ENCODE data around the gene MYCBP2.

DNA sequence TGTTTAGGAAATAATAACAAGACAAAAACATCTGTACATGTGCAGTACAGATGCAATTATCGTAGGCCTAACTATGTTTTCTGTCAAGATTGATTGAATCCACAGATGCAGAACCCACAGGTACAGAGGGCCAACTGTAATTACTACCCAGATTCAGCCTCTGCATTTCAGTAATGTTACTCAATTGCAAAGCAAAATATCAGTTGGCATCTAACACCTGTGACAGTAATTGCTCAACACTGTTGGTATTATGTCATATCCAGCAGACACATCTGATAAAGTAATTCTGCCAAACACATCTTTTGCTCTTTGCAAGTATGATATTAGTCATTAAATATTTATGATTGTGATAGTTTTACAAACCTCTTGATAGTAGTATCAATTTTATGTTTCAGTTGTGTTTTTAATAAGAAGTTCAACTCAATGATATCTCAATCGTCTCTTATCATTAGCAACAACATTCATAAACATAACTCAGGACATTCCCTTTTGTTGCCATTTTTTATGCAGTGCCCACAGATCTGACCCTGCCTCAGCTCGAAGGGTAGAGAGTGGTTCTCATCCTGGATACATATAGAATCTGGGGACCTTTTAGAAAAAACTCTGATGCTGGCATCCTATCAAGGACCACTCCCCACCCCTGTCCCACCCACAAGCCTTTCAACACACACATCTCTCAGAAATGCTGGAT lies 104.7 kb downstream of the MYCBP2 start:
- TF ChIP-seq EP300 (IDR thresholded peaks at IDR 0.05) (no peak), RAD21 (conservative IDR thresholded peaks at IDR 0.05 in 1 of 2, IDR thresholded peaks at IDR 0.05 in 1 of 2) (no peak), SMC3 (IDR thresholded peaks at IDR 0.05) (no peak), RCOR1 (IDR thresholded peaks at IDR 0.05; ENCODE audit: low read depth, low read length) (no peak)
- TF ChIP-seq, protein P1, sequence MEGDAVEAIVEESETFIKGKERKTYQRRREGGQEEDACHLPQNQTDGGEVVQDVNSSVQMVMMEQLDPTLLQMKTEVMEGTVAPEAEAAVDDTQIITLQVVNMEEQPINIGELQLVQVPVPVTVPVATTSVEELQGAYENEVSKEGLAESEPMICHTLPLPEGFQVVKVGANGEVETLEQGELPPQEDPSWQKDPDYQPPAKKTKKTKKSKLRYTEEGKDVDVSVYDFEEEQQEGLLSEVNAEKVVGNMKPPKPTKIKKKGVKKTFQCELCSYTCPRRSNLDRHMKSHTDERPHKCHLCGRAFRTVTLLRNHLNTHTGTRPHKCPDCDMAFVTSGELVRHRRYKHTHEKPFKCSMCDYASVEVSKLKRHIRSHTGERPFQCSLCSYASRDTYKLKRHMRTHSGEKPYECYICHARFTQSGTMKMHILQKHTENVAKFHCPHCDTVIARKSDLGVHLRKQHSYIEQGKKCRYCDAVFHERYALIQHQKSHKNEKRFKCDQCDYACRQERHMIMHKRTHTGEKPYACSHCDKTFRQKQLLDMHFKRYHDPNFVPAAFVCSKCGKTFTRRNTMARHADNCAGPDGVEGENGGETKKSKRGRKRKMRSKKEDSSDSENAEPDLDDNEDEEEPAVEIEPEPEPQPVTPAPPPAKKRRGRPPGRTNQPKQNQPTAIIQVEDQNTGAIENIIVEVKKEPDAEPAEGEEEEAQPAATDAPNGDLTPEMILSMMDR (IDR thresholded peaks at IDR 0.05), result no peak
- TF ChIP-seq, protein P2, sequence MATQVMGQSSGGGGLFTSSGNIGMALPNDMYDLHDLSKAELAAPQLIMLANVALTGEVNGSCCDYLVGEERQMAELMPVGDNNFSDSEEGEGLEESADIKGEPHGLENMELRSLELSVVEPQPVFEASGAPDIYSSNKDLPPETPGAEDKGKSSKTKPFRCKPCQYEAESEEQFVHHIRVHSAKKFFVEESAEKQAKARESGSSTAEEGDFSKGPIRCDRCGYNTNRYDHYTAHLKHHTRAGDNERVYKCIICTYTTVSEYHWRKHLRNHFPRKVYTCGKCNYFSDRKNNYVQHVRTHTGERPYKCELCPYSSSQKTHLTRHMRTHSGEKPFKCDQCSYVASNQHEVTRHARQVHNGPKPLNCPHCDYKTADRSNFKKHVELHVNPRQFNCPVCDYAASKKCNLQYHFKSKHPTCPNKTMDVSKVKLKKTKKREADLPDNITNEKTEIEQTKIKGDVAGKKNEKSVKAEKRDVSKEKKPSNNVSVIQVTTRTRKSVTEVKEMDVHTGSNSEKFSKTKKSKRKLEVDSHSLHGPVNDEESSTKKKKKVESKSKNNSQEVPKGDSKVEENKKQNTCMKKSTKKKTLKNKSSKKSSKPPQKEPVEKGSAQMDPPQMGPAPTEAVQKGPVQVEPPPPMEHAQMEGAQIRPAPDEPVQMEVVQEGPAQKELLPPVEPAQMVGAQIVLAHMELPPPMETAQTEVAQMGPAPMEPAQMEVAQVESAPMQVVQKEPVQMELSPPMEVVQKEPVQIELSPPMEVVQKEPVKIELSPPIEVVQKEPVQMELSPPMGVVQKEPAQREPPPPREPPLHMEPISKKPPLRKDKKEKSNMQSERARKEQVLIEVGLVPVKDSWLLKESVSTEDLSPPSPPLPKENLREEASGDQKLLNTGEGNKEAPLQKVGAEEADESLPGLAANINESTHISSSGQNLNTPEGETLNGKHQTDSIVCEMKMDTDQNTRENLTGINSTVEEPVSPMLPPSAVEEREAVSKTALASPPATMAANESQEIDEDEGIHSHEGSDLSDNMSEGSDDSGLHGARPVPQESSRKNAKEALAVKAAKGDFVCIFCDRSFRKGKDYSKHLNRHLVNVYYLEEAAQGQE (IDR thresholded peaks at IDR 0.05), result no peak
